GM23338 (cell line): ENCODE data around the gene TBX10. TPM values are rescaled to one million over a fixed set of nuclear protein-coding genes. Genes with fewer than 3 reads are reported as not detected.

Experiments
- ATAC-seq: fragments of 200-7000 bp; cut with Tn5 transposase; 3 replicates; pipeline ENCODE4 v1.9.1; 2020
- DNase-seq: peaks from one replicate; pipeline ENCODE4 v3.0.0-alpha.2; 2015; ENCODE audit warnings: low spot score
- H2AFZ ChIP-seq: fragments of 200-600 bp; sonication (generic); 2 replicates; pipeline ENCODE4 v1.8.0; 2016; ENCODE audit warnings: antibody characterized with exemption, mild to moderate bottlenecking, moderate library complexity
- H3F3A ChIP-seq: fragments of 200-600 bp; sonication (generic); replicated peaks from 2 replicates; pipeline ENCODE4 v1.8.0; 2017; ENCODE audit warnings: antibody characterized with exemption, mixed run types, low read depth
- H3K27ac ChIP-seq: fragments of 200-600 bp; sonication (generic); 2 replicates; pipeline ENCODE4 v1.6.1; 2016; ENCODE audit warnings: low read depth
- H3K27me3 ChIP-seq: fragments of 200-600 bp; sonication (generic); 2 replicates; pipeline ENCODE4 v1.8.0; 2016; ENCODE audit warnings: mild to moderate bottlenecking, mixed run types, moderate library complexity; ENCODE audit not compliant: insufficient read depth
- H3K36me3 ChIP-seq: fragments of 200-600 bp; sonication (generic); 2 replicates; pipeline ENCODE4 v1.8.0; 2016; ENCODE audit warnings: mild to moderate bottlenecking; ENCODE audit not compliant: insufficient read depth
- H3K4me1 ChIP-seq: fragments of 200-600 bp; sonication (generic); 2 replicates; pipeline ENCODE4 v1.8.0; 2016; ENCODE audit warnings: mild to moderate bottlenecking, moderate library complexity; ENCODE audit not compliant: insufficient read depth
- H3K4me2 ChIP-seq: fragments of 200-600 bp; sonication (generic); 2 replicates; pipeline ENCODE4 v1.7.1; 2017; ENCODE audit warnings: mixed run types
- H3K4me3 ChIP-seq: fragments of 200-600 bp; sonication (generic); 2 replicates; pipeline ENCODE4 v1.6.1; 2016; ENCODE audit warnings: mixed run types
- H3K79me2 ChIP-seq: fragments of 200-600 bp; sonication (generic); replicated peaks from 2 replicates; pipeline ENCODE4 v1.8.0; 2017; ENCODE audit warnings: mild to moderate bottlenecking; ENCODE audit not compliant: insufficient read depth
- H3K9me2 ChIP-seq: fragments of 200-600 bp; sonication (generic); 2 replicates; pipeline ENCODE4 v1.8.0; 2017; ENCODE audit not compliant: insufficient read depth
- H4K20me1 ChIP-seq: fragments of 200-600 bp; sonication (generic); replicated peaks from 2 replicates; pipeline ENCODE4 v1.8.0; 2017; ENCODE audit warnings: mild to moderate bottlenecking; ENCODE audit not compliant: insufficient read depth
- H3K27ac Mint-ChIP-seq: 2 replicates; pipeline ENCODE4 v1.8.0; 2020; ENCODE audit warnings: inconsistent platforms, mild to moderate bottlenecking, moderate library complexity, mixed read lengths
- H3K27me3 Mint-ChIP-seq: 3 replicates; pipeline ENCODE4 v1.8.0; 2022; ENCODE audit warnings: low read depth, mild to moderate bottlenecking, moderate library complexity, mixed read lengths, inconsistent platforms; ENCODE audit not compliant: insufficient read depth, poor library complexity
- H3K36me3 Mint-ChIP-seq: 3 replicates; pipeline ENCODE4 v1.8.0; 2021; ENCODE audit warnings: low read depth, mild to moderate bottlenecking, inconsistent platforms, moderate library complexity, mixed read lengths
- H3K4me1 Mint-ChIP-seq: 3 replicates; pipeline ENCODE4 v1.8.0; 2020; ENCODE audit warnings: mild to moderate bottlenecking, inconsistent platforms, mixed read lengths
- H3K4me3 Mint-ChIP-seq: 3 replicates; pipeline ENCODE4 v1.8.0; 2021; ENCODE audit warnings: moderate library complexity, mild to moderate bottlenecking, inconsistent platforms, mixed read lengths
- H3K9me3 Mint-ChIP-seq: 3 replicates; pipeline ENCODE4 v1.8.0; 2020; ENCODE audit warnings: moderate library complexity, mild to moderate bottlenecking, inconsistent platforms, mixed read lengths
- CREB1 ChIP-seq: fragments of 250-450 bp; sonication (Bioruptor Pico); IDR thresholded peaks from 2 replicates; pipeline ENCODE4 v1.5.0; 2020; ENCODE audit warnings: low read depth, mild to moderate bottlenecking, moderate library complexity
- ETS1 ChIP-seq: IDR thresholded peaks from 2 replicates; pipeline ENCODE4 v1.6.1; 2016; ENCODE audit warnings: antibody characterized with exemption
- JUNB ChIP-seq: IDR thresholded peaks from one replicate; pipeline ENCODE4 v1.6.1; 2016; ENCODE audit warnings: antibody characterized with exemption; ENCODE audit not compliant: unreplicated experiment
- NANOG ChIP-seq: IDR thresholded peaks from 2 replicates; pipeline ENCODE4 v1.6.1; 2016; ENCODE audit warnings: antibody characterized with exemption, borderline replicate concordance
- REST ChIP-seq: IDR thresholded peaks from one replicate; pipeline ENCODE4 v1.6.1; 2018; ENCODE audit warnings: antibody characterized with exemption; ENCODE audit not compliant: unreplicated experiment
- STAT1 ChIP-seq: IDR thresholded peaks from one replicate; pipeline ENCODE4 v1.6.1; 2016; ENCODE audit warnings: antibody characterized with exemption; ENCODE audit not compliant: unreplicated experiment
- ZNF114 ChIP-seq: fragments of 250-450 bp; sonication (Bioruptor Pico); IDR thresholded peaks from 2 replicates; pipeline ENCODE4 v1.5.0; 2020; ENCODE audit warnings: mild to moderate bottlenecking, moderate library complexity
- ZNF462 ChIP-seq: fragments of 250-450 bp; sonication (Bioruptor Pico); IDR thresholded peaks from 2 replicates; pipeline ENCODE4 v1.5.0; 2020; ENCODE audit warnings: mild to moderate bottlenecking, moderate library complexity
- polyA plus RNA-seq: library from polyadenylated mRNA; unstranded; fragments of >200 nt; fragmentation: Nextera tagmentation; extraction: Ambion mirVana; gene quantifications from 2 replicates; pipeline ENCODE4 v1.2.1, GENCODE V29; 2016
- total RNA-seq: library from RNA; depleted of rRNA; stranded (reverse); fragments of >200 nt; shearing (Covaris generic); gene quantifications from 2 replicates; pipeline ENCODE4 v1.2.3, GENCODE V29; 2014
- TF ChIP-seq, protein P1 (sequence below), 2 experiments: fragments of 200-600 bp in 1 of 2; sonication (generic) in 1 of 2; conservative IDR thresholded peaks; 2 replicates each; pipeline versions ENCODE4 v1.5.1 to v1.6.1; 2016 to 2017; ENCODE audit warnings: antibody characterized with exemption in 2 of 2, low read depth in 2 of 2, mild to moderate bottlenecking in 2 of 2, moderate library complexity in 1 of 2

TBX10 gene
- total and polyA plus RNA-seq, 2 experiments from 2014 or later = 0.10 TPM; not detected in 1

DNA sequence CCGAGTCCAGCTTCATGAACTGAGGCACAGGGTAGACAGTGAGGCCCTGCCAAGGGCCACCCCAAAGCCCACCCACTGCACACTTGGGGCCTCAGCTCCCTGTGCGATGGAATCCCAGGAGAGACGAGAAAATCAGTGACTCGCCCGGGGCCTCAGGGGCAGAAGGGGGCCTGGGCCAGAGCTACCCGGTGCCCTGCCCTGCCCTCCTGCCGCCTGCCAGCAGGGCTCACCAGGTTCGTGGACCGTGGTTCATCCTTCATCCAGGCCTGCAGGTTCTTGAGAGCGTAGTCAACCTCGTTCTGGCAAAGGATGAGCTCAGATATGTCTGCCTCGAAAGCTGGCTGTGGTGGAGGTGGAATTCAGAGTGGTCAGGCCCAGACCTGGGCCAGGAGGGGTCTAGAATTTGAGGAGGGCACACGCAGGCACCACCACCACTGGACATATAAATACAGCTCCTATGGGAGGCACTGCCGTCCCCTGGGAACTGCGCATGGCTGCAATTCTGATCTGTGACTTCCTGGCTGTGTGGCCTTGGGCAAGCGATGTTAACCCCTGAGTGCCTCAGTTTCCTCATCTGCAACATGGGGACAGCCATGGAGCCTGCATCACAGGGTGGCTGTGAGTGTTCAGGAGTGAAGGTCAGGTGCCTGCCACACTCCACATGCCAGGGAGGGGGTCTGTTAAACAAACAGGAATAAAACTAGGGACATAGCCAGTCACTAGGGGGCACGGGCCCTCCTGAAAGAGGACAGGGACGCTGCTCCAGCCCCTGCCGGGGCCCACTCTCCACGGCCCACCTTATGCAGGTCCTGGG, 27.3 kb upstream of the TBX10 start (continued):
- no peak for TF ChIP-seq ZNF462 (CRISPR knock-in tag)
- TF ChIP-seq, protein P1, sequence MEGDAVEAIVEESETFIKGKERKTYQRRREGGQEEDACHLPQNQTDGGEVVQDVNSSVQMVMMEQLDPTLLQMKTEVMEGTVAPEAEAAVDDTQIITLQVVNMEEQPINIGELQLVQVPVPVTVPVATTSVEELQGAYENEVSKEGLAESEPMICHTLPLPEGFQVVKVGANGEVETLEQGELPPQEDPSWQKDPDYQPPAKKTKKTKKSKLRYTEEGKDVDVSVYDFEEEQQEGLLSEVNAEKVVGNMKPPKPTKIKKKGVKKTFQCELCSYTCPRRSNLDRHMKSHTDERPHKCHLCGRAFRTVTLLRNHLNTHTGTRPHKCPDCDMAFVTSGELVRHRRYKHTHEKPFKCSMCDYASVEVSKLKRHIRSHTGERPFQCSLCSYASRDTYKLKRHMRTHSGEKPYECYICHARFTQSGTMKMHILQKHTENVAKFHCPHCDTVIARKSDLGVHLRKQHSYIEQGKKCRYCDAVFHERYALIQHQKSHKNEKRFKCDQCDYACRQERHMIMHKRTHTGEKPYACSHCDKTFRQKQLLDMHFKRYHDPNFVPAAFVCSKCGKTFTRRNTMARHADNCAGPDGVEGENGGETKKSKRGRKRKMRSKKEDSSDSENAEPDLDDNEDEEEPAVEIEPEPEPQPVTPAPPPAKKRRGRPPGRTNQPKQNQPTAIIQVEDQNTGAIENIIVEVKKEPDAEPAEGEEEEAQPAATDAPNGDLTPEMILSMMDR (conservative IDR thresholded peaks at IDR 0.05; ENCODE audit: low read depth in 2 of 2) = no peak
- TF ChIP-seq JUNB = no peak

- Histone ChIP-seq H3K79me2 (no peaks in the 10 kb centered on the region), H4K20me1 (no peaks in the 10 kb centered on the region), H3K9me2 (no peaks in the 10 kb centered on the region), H3K27me3 (no peaks in the 10 kb centered on the region), H3K4me3 (no peak overlapping the region), H2AFZ (no peak overlapping the region), H3K4me1 (no peaks in the 10 kb centered on the region), H3K36me3 (no peaks in the 10 kb centered on the region), H3F3A (no peaks in the 10 kb centered on the region), H3K4me2 (no peak overlapping the region), H3K27ac (no peak overlapping the region)
- H3K36me3 Mint-ChIP-seq = no peaks in the 10 kb centered on the region
- DNase-seq (no peak), ATAC-seq (no peak)
- H3K27me3 Mint-ChIP-seq = no peaks in the 10 kb centered on the region
- H3K27ac Mint-ChIP-seq = no peak overlapping the region
- TF ChIP-seq REST (no peak), STAT1 (no peak), ZNF114 (CRISPR knock-in tag) (no peak), CREB1 (no peak), JUNB (no peak), NANOG (no peak), ETS1 (no peak)
- TF ChIP-seq, protein P1 (conservative IDR thresholded peaks at IDR 0.05; ENCODE audit: low read depth in 2 of 2) = no peak
- no peaks in the 10 kb centered on the region for H3K9me3 Mint-ChIP-seq
- no peaks in the 10 kb centered on the region for H3K4me1 Mint-ChIP-seq
- no peak overlapping the region for H3K4me3 Mint-ChIP-seq
Observed at GRCh38 chr11:67666303-67666645, 26.7 kb upstream of the TBX10 start.
